IMR-90 (cell line): ENCODE results near the gene ALK. TPM values are rescaled to one million over a fixed set of nuclear protein-coding genes. Genes with fewer than 3 reads are reported as not detected.

Source experiments
- ATAC-seq: fragments of 200-7000 bp; cut with Tn5 transposase; 2 replicates; pipeline ENCODE4 v1.9.1; 2020; ENCODE audit warnings: low read depth, mild to moderate bottlenecking, moderate library complexity
- BruUV-seq: library from RNA; stranded (reverse); fragments of 400-500 nt; replicated peaks from 2 replicates; lab custom pipeline; 2021; lab: Mats Ljungman, UMichigan
- CTCF ChIA-PET: fragments of 300-600 bp; formaldehyde crosslinking; extraction: SDS; loops from one replicate; lab custom pipeline; 2021; ENCODE audit warnings: antibody characterized with exemption; lab: Yijun Ruan, JAX
- POLR2A ChIA-PET: fragments of 300-600 bp; sonication (Branson Sonifier 250); formaldehyde crosslinking; loops from one replicate; lab custom pipeline; 2022; ENCODE audit warnings: antibody characterized with exemption; ENCODE audit not compliant: unreplicated experiment; lab: Charles Lee
- DNase-seq: peaks from one replicate; pipeline ENCODE4 v3.0.0; 2013
- H2AFZ ChIP-seq: replicated peaks from 2 replicates; pipeline ENCODE3; 2013; ENCODE audit warnings: low read length, mild to moderate bottlenecking; ENCODE audit not compliant: poor library complexity
- H2AK5ac ChIP-seq: 2 replicates; pipeline ENCODE4 v1.6.1; 2013; ENCODE audit warnings: low read depth, low read length, inconsistent platforms
- H2AK9ac ChIP-seq: replicated peaks from 2 replicates; pipeline ENCODE3; 2013; ENCODE audit warnings: mild to moderate bottlenecking, low read depth, low read length, moderate library complexity; ENCODE audit not compliant: poor library complexity
- H2BK120ac ChIP-seq: 2 replicates; pipeline ENCODE4 v1.6.1; 2013; ENCODE audit warnings: low read depth, low read length, inconsistent platforms
- H2BK15ac ChIP-seq: 3 replicates; pipeline ENCODE4 v1.6.1; 2013; ENCODE audit warnings: low read depth, low read length, inconsistent platforms
- H2BK20ac ChIP-seq: 2 replicates; pipeline ENCODE4 v1.6.1; 2013; ENCODE audit warnings: low read depth, mild to moderate bottlenecking, inconsistent platforms, low read length, moderate library complexity
- H2BK5ac ChIP-seq: 2 replicates; pipeline ENCODE4 v1.6.1; 2013; ENCODE audit warnings: mild to moderate bottlenecking, low read depth, low read length, inconsistent platforms; ENCODE audit not compliant: poor library complexity, severe bottlenecking
- H3K14ac ChIP-seq: replicated peaks from 2 replicates; pipeline ENCODE4 v1.6.1; 2013; ENCODE audit warnings: low read depth, low read length, inconsistent platforms
- H3K18ac ChIP-seq: 2 replicates; pipeline ENCODE4 v1.6.1; 2013; ENCODE audit warnings: low read depth, low read length, control low read depth
- H3K23ac ChIP-seq: 2 replicates; pipeline ENCODE4 v1.6.1; 2013; ENCODE audit warnings: low read depth, low read length, inconsistent platforms
- H3K27ac ChIP-seq: 2 replicates; pipeline ENCODE4 v1.5.1; 2013; ENCODE audit warnings: mild to moderate bottlenecking, control low read depth, low read length; ENCODE audit not compliant: insufficient read depth
- H3K27me3 ChIP-seq: 2 replicates; pipeline ENCODE4 v1.6.1; 2013; ENCODE audit warnings: low read length; ENCODE audit not compliant: control insufficient read depth, insufficient read depth
- H3K36me3 ChIP-seq: 2 replicates; pipeline ENCODE4 v1.6.1; 2013; ENCODE audit warnings: low read length, mixed read lengths; ENCODE audit not compliant: control insufficient read depth, insufficient read depth
- H3K4ac ChIP-seq: 2 replicates; pipeline ENCODE4 v1.6.1; 2013; ENCODE audit warnings: low read depth, low read length, inconsistent platforms
- H3K4me1 ChIP-seq: 2 replicates; pipeline ENCODE4 v1.6.1; 2013; ENCODE audit warnings: low read length, mixed read lengths; ENCODE audit not compliant: control insufficient read depth, insufficient read depth
- H3K4me2 ChIP-seq: 2 replicates; pipeline ENCODE4 v1.6.1; 2013; ENCODE audit warnings: low read depth, mild to moderate bottlenecking, control low read depth, low read length, moderate library complexity
- H3K4me3 ChIP-seq: 2 replicates; pipeline ENCODE4 v1.5.1; 2013; ENCODE audit warnings: low read depth, mild to moderate bottlenecking, control low read depth, low read length, moderate library complexity; ENCODE audit not compliant: insufficient read depth
- H3K56ac ChIP-seq: 2 replicates; pipeline ENCODE4 v1.6.1; 2013; ENCODE audit warnings: low read length, inconsistent platforms; ENCODE audit not compliant: insufficient read depth; ENCODE audit errors: extremely low read depth
- H3K79me1 ChIP-seq, 2 experiments: 2 replicates each; pipeline ENCODE4 v1.6.1; 2013; ENCODE audit warnings: low read length in 2 of 2, inconsistent platforms in 1 of 2, low read depth in 1 of 2
- H3K9ac ChIP-seq: 2 replicates; pipeline ENCODE4 v1.6.1; 2013; ENCODE audit warnings: low read depth, low read length, control low read depth
- H3K9me1 ChIP-seq: 2 replicates; pipeline ENCODE4 v1.6.1; 2013; ENCODE audit warnings: low read length, inconsistent platforms; ENCODE audit not compliant: insufficient read depth
- H3K9me3 ChIP-seq: 2 replicates; pipeline ENCODE4 v1.6.1; 2013; ENCODE audit warnings: low read length; ENCODE audit not compliant: control insufficient read depth, insufficient read depth
- H4K20me1 ChIP-seq: 2 replicates; pipeline ENCODE4 v1.6.1; 2013; ENCODE audit warnings: low read length, inconsistent platforms; ENCODE audit not compliant: insufficient read depth
- H4K5ac ChIP-seq: 2 replicates; pipeline ENCODE4 v1.6.1; 2013; ENCODE audit warnings: mild to moderate bottlenecking, low read depth, low read length, control low read depth
- H4K8ac ChIP-seq, 2 experiments: 2 replicates each; pipeline ENCODE4 v1.6.1; 2013; ENCODE audit warnings: low read depth in 2 of 2, low read length in 2 of 2, control low read depth in 1 of 2, inconsistent platforms in 1 of 2
- H4K91ac ChIP-seq: 2 replicates; pipeline ENCODE4 v1.6.1; 2013; ENCODE audit warnings: low read depth, low read length, inconsistent platforms; ENCODE audit not compliant: insufficient read depth
- BHLHE40 ChIP-seq: fragments of 150-350 bp; IDR thresholded peaks from 2 replicates; pipeline ENCODE4 v1.6.1; 2016; ENCODE audit warnings: mild to moderate bottlenecking, low read depth, low read length
- CEBPB ChIP-seq: IDR thresholded peaks from 2 replicates; pipeline ENCODE4 v1.6.1; 2012; ENCODE audit warnings: low read depth, low read length, improper control_type of control experiment
- FOS ChIP-seq: fragments of 150-350 bp; IDR thresholded peaks from 2 replicates; pipeline ENCODE4 v1.6.1; 2016; ENCODE audit warnings: low read depth, low read length
- NFE2L2 ChIP-seq: fragments of 150-350 bp; IDR thresholded peaks from 2 replicates; pipeline ENCODE4 v1.6.1; 2016; ENCODE audit warnings: low read depth, mild to moderate bottlenecking, low read length
- WGBS, 2 experiments: methylation state at CpG; one replicate each; pipeline versions ENCODE4 v1.1.5 to v1.1.7; 2013; ENCODE audit warnings: missing lambda C conversion rate in 2 of 2; ENCODE audit not compliant: insufficient read length in 1 of 2; ENCODE audit errors: extremely low coverage in 2 of 2; 5-methylcytosine and 5-hydroxymethylcytosine counted together
- dilution Hi-C: fragments of 300-500 bp; cut with HindIII; formaldehyde crosslinking; loops from one replicate; pipeline ENCODE4 v1.14.3; 2018; ENCODE audit warnings: low sequenced_read_pairs; ENCODE audit not compliant: unreplicated experiment
- in situ Hi-C: fragments of 300-500 bp; cut with MboI; formaldehyde crosslinking; loops from 3 replicates; pipeline ENCODE4 v1.14.3; 2019; ENCODE audit warnings: low sequenced_read_pairs, inconsistent platforms, mixed read lengths
- intact Hi-C: fragments of 100-400 bp; cut with micrococcal nuclease; formaldehyde crosslinking; loops from 2 replicates; pipeline ENCODE4 v1.10.0; 2022
- polyA plus RNA-seq, 3 experiments: library from polyadenylated mRNA; depleted of rRNA; stranded (reverse); fragments of >200 nt; gene quantifications; 2 replicates each; pipeline ENCODE4 v1.2.3, GENCODE V29; 2012; ENCODE audit warnings: low replicate concordance in 1 of 3
- total RNA-seq: library from RNA; depleted of rRNA; stranded (reverse); fragments of >200 nt; gene quantifications from 2 replicates; pipeline ENCODE4 v1.2.3, GENCODE V29; 2012
- TF ChIP-seq, protein P1 (sequence below): fragments of 150-350 bp; IDR thresholded peaks from 2 replicates; pipeline ENCODE4 v1.6.1; 2016; ENCODE audit warnings: low read depth, mild to moderate bottlenecking, low read length, moderate library complexity, borderline replicate concordance
- TF ChIP-seq, protein P2 (sequence below): conservative IDR thresholded peaks from 2 replicates; pipeline ENCODE4 v1.5.1; 2012; ENCODE audit warnings: mild to moderate bottlenecking, low read depth, low read length, improper control_type of control experiment

The ALK gene
- total and polyA plus RNA-seq, 2 of the 4 experiments (the other 2 are of a cell fraction) = not detected

DNA sequence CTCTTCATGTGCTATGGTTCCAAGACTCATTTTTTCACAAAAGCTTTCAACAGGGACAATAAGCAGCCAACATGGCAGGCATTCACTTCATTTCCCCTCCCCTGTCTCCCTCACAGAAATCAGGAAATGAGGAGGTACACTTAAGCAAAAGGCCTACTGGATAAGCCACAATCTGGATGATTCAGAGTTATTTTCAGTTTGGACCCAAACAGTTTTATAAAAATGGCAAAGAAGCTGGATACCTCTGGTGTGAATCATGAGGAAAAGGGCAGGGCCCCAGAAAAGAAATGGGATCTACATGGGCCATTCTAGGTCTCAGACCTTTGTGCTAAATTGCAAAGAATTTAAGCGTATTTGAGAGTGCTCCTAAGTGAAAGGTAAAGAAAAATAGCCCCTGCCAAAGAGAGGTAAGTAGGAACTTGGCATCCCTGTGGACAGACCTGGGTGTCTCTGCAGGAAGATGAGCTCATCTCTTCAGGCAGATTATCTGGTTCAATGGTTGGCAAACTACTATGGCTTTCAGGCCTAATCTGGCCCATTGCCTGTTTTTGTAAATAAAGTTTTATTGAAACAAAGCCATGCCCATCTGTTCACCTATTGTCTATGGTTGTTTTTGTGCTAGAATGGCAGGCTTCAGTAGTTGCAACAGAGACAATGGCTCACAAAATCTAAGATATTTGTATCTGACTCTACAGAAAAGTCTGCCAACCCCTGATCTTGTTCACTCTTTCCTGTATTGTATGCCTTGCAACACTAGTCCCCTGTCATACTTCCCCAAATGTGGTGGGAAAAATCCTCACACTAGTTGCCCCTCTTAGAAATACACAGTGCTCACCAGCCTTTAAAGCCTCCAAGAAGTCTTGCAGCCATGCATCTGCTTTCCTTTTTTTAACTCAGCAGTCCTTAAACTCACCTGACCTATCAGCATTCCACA is 315.0 kb downstream of the ALK start:
- H3K27me3 ChIP-seq = no peaks in the 10 kb centered on the region
- H4K20me1 ChIP-seq = no peaks in the 10 kb centered on the region
- CTCF ChIA-PET = no interaction called here
- H2BK120ac ChIP-seq = peak overlapping the region; percentile 99
- DNase-seq (peak; percentile 94), ATAC-seq (peak; percentile 90)
- H3K23ac ChIP-seq = peak overlapping the region; percentile 97; the same call in 1 of the 2 replicates
- peak overlapping the region; percentile 96; the same call in 1 of the 2 replicates for H3K18ac ChIP-seq
- H3K9ac ChIP-seq = peak overlapping the region; percentile 20; the same call in 1 of the 2 replicates
- POLR2A ChIA-PET = no interaction called here
- H3K9me1 ChIP-seq = no peaks in the 10 kb centered on the region
- peak overlapping the region; percentile 34; the same call in 1 of the 2 replicates for H3K4me2 ChIP-seq
- H3K36me3 ChIP-seq = no peaks in the 10 kb centered on the region
- peak overlapping the region; percentile 95 for H2AK9ac ChIP-seq
- WGBS, 2 experiments = 38% methylated on average over 1 of the region's 1 CpG; no CpG with 5 or more reads in 1 of the 2 experiments
- H4K91ac ChIP-seq = peak overlapping the region; percentile 95
- dilution Hi-C loops (no loop called here), in situ Hi-C loops (no loop called here), intact Hi-C loops (no loop called here)
- H3K4me1 ChIP-seq = peaks cover 7% of the 10 kb centered on the region; the same call in 1 of the 2 replicates
- peak overlapping the region; percentile 98; the same call in 1 of the 2 replicates for H2AK5ac ChIP-seq
- no TSS peak for BruUV-seq
- H4K8ac ChIP-seq = peak overlapping the region; percentile 91 to 96
- H3K27ac ChIP-seq = peak overlapping the region; percentile 83
- peak overlapping the region; percentile 94 for H2BK5ac ChIP-seq
- no peaks in the 10 kb centered on the region for H3K79me1 ChIP-seq
- H2BK15ac ChIP-seq = peak overlapping the region; percentile 98; the same call in 2 of the 3 replicates
- peak overlapping the region; percentile 95; the same call in 1 of the 2 replicates for H4K5ac ChIP-seq
- peak overlapping the region; percentile 59 for H2AFZ ChIP-seq
- peak overlapping the region; percentile 99 for H3K4ac ChIP-seq
- H3K14ac ChIP-seq = peak overlapping the region; percentile 98
- peak overlapping the region; percentile 99 for H2BK20ac ChIP-seq
- H3K56ac ChIP-seq = peak overlapping the region; percentile 64
- no peaks in the 10 kb centered on the region for H3K9me3 ChIP-seq
- no peak overlapping the region for H3K4me3 ChIP-seq
- TF ChIP-seq, protein P1, sequence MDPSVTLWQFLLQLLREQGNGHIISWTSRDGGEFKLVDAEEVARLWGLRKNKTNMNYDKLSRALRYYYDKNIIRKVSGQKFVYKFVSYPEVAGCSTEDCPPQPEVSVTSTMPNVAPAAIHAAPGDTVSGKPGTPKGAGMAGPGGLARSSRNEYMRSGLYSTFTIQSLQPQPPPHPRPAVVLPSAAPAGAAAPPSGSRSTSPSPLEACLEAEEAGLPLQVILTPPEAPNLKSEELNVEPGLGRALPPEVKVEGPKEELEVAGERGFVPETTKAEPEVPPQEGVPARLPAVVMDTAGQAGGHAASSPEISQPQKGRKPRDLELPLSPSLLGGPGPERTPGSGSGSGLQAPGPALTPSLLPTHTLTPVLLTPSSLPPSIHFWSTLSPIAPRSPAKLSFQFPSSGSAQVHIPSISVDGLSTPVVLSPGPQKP = no peak
- TF ChIP-seq BHLHE40 (no peak), NFE2L2 (no peak), FOS (peak; percentile 50; the same call in 1 of the 2 replicates), CEBPB (peak; percentile 22; the same call in 1 of the 2 replicates)
- TF ChIP-seq, protein P2, sequence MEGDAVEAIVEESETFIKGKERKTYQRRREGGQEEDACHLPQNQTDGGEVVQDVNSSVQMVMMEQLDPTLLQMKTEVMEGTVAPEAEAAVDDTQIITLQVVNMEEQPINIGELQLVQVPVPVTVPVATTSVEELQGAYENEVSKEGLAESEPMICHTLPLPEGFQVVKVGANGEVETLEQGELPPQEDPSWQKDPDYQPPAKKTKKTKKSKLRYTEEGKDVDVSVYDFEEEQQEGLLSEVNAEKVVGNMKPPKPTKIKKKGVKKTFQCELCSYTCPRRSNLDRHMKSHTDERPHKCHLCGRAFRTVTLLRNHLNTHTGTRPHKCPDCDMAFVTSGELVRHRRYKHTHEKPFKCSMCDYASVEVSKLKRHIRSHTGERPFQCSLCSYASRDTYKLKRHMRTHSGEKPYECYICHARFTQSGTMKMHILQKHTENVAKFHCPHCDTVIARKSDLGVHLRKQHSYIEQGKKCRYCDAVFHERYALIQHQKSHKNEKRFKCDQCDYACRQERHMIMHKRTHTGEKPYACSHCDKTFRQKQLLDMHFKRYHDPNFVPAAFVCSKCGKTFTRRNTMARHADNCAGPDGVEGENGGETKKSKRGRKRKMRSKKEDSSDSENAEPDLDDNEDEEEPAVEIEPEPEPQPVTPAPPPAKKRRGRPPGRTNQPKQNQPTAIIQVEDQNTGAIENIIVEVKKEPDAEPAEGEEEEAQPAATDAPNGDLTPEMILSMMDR = no peak
